ENCODE data around the gene CLHC1.

GRCh38 chr2:55155206-55155605, 76.9 kb downstream of the CLHC1 start:
- TF ChIP-seq CTCF (IDR thresholded peaks at IDR 0.05; ENCODE audit: low read length), result no peak
- no peak for TF ChIP-seq EZH2 (IDR thresholded peaks at IDR 0.05; ENCODE audit: borderline replicate concordance, low read length)

Data from OCI-LY1 (cell line).